Loucy (cell line): ENCODE measurements around the gene RAPSN.

ENCODE experiments used
- CTCF ChIP-seq: fragments of 200-600 bp; sonication (generic); conservative IDR thresholded peaks from 2 replicates; pipeline ENCODE4 v1.5.1; 2014; ENCODE audit warnings: mild to moderate bottlenecking, antibody characterized with exemption, low read length
- EZH2phosphoT487 ChIP-seq: fragments of 200-600 bp; IDR thresholded peaks from 2 replicates; pipeline ENCODE4 v1.6.1; 2018; ENCODE audit warnings: antibody characterized with exemption, mild to moderate bottlenecking, moderate library complexity, borderline replicate concordance

- TF ChIP-seq CTCF (no peak), EZH2phosphoT487 (no peak)
Observed at GRCh38 chr11:47413908-47414684, 34.8 kb downstream of the RAPSN start.
